ENCODE measurements around the gene KLHL3. TPM values are rescaled to one million over a fixed set of nuclear protein-coding genes. Genes with fewer than 3 reads are reported as not detected.

KLHL3 gene
- total and polyA plus RNA-seq, 2 donors (not counting 3 experiments of a cell fraction or from before 2014, with no cell fraction given) = 8.8 to 13.6 TPM

DNA sequence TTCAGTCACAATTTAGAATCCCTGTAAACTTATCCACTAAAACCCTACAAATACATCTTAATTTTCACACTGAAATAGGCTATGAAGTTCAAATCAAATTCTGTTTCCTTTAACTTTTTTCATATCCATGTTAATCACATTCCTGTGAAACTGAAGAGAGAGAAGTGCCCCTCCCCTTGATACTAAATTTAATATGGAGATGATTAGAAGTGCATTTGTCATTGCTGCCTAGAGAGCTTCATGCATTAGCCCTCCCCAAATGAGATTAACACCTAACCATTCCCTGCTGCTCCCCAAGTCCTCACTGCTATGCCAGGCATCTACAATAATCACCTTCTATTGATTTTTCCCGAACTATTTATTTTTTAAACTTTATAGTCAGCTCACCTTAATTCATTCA lies 151.6 kb downstream of the KLHL3 start:
- BruUV-seq (replicated peaks) = no TSS peak
- FAIRE-seq (no peak), DNase-seq (ENCODE audit: low read depth, low spot score) (no peak)
- H3K9ac ChIP-seq (replicated peaks; ENCODE audit: extremely low read depth, insufficient read depth, low read length) = no peak overlapping the region
- no peaks in the 10 kb centered on the region for H3K79me2 ChIP-seq (ENCODE audit: control insufficient read depth, insufficient read depth, low read length)
- H3K27me3 ChIP-seq (ENCODE audit: control insufficient read depth in 2 of 2, insufficient read depth in 2 of 2, low read length in 2 of 2) = peaks cover 29 to 39% of the 10 kb centered on the region in 2 experiments
- no peak for TF ChIP-seq JUN (IDR thresholded peaks at IDR 0.05; ENCODE audit: borderline replicate concordance, insufficient read depth, insufficient read length, low read depth)
- no peak for TF ChIP-seq GATA2 (IDR thresholded peaks at IDR 0.05; ENCODE audit: insufficient read depth, insufficient read length, low read depth, low read length)
- TF ChIP-seq EZH2 (IDR thresholded peaks at IDR 0.05; ENCODE audit: borderline replicate concordance, low read depth, low read length, severe bottlenecking) = no peak
- TF ChIP-seq MYC (IDR thresholded peaks at IDR 0.05; ENCODE audit: low read depth, low read length) = no peak
- TF ChIP-seq POLR2A (IDR thresholded peaks at IDR 0.05; ENCODE audit: low read depth, low read length) = no peak
- TF ChIP-seq, protein P1, sequence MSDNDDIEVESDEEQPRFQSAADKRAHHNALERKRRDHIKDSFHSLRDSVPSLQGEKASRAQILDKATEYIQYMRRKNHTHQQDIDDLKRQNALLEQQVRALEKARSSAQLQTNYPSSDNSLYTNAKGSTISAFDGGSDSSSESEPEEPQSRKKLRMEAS (IDR thresholded peaks at IDR 0.05; ENCODE audit: insufficient read depth, insufficient read length) = no peak
- no peak for TF ChIP-seq FOS (IDR thresholded peaks at IDR 0.05; ENCODE audit: borderline replicate concordance, insufficient read depth, low read length)
- no peak for TF ChIP-seq POLR2AphosphoS5 (IDR thresholded peaks at IDR 0.05; ENCODE audit: insufficient read depth, low read depth, low read length)
- TF ChIP-seq, protein P2, sequence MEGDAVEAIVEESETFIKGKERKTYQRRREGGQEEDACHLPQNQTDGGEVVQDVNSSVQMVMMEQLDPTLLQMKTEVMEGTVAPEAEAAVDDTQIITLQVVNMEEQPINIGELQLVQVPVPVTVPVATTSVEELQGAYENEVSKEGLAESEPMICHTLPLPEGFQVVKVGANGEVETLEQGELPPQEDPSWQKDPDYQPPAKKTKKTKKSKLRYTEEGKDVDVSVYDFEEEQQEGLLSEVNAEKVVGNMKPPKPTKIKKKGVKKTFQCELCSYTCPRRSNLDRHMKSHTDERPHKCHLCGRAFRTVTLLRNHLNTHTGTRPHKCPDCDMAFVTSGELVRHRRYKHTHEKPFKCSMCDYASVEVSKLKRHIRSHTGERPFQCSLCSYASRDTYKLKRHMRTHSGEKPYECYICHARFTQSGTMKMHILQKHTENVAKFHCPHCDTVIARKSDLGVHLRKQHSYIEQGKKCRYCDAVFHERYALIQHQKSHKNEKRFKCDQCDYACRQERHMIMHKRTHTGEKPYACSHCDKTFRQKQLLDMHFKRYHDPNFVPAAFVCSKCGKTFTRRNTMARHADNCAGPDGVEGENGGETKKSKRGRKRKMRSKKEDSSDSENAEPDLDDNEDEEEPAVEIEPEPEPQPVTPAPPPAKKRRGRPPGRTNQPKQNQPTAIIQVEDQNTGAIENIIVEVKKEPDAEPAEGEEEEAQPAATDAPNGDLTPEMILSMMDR (IDR thresholded peaks at IDR 0.05; ENCODE audit: extremely low read depth in 1 of 2, insufficient read depth in 1 of 2, low read depth in 1 of 2, low read length in 2 of 2) = no peak
- dilution Hi-C loops (cut with MboI; ENCODE audit: extremely low pct_ligation_motif_present, low sequenced_read_pairs) (no loop called here), intact Hi-C loops (cut with micrococcal nuclease) (no loop called here)
- no peaks in the 10 kb centered on the region for H3K36me3 ChIP-seq (ENCODE audit: control insufficient read depth in 2 of 2, extremely low read depth in 1 of 2, insufficient read depth in 2 of 2, low read length in 2 of 2)
- no peak overlapping the region for H2AFZ ChIP-seq (ENCODE audit: low read depth, low read length)
- H3K4me1 ChIP-seq (ENCODE audit: control insufficient read depth, extremely low read depth, insufficient read depth, low read length) = peaks cover 4% of the 10 kb centered on the region
- ChIA-PET CTCF (no interaction called here), POLR2A (no interaction called here)
- H3K4me3 ChIP-seq (replicated peaks in 1 of 3; ENCODE audit: insufficient read depth in 1 of 3, low read depth in 1 of 3, low read length in 3 of 3) = no peak overlapping the region
- no peaks in the 10 kb centered on the region for H3K9me3 ChIP-seq (replicated peaks; ENCODE audit: control insufficient read depth, insufficient read depth, low read length)
- no peak overlapping the region for H3K4me2 ChIP-seq (ENCODE audit: insufficient read depth, low read length)
- H3K27ac ChIP-seq (ENCODE audit: insufficient read depth, low read depth, low read length) = no peak overlapping the region
- no peaks in the 10 kb centered on the region for H3K9me1 ChIP-seq (replicated peaks; ENCODE audit: control insufficient read depth, extremely low read depth, insufficient read depth, low read length)
- no peaks in the 10 kb centered on the region for H4K20me1 ChIP-seq (replicated peaks; ENCODE audit: control insufficient read depth, extremely low read depth, insufficient read depth, low read length)

Data from endothelial cell of umbilical vein (primary cell).